ENCODE data around the gene M6PR. TPM values are rescaled to one million over a fixed set of nuclear protein-coding genes. Genes with fewer than 3 reads are reported as not detected.

Gene M6PR
- total RNA-seq, 1 experiment from 2014 or later = 112 TPM

DNA sequence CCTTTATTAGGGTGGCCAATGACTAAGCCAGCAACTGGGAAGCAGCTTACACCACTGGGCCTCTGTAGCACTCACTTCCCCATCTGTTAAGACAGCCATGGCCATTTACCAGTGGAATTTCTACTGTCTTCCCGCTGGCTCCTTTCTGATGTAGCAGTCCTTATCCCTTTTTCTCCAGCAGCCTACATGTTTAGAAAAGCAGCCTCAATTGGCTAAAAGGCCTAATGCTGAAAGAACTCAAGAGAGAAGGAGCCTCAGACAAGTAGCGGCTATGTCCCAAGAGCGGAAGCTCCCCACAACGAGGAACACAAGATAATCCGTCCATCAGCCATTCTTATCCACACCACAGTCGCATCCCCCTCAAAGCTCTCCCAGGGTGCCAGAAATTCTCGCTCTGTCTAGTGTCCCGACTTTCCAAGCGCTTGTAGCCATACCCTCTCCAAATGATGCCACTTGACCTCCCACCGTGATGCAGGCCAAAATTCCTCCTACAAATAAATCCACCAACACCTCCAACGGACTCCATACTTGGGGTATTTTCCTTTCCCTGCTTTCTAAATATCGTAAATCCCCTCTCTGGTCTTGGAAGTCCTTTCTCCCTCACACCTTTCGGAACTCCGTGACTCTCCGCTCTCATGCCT lies 624 bp downstream of the M6PR start:
- Histone ChIP-seq H3K9me2 (replicated peaks; ENCODE audit: low read length) (no peaks in the 10 kb centered on the region), H3K27ac (ENCODE audit: low read length) (peak overlapping the region; percentile 78), H3K4me3 (ENCODE audit: low read length) (peak overlapping the region; percentile 85), H3K4me1 (ENCODE audit: insufficient read depth, low read length) (peaks cover 7% of the 10 kb centered on the region), H2AFZ (ENCODE audit: low read length) (peak overlapping the region; percentile 97), H3K9ac (ENCODE audit: low read length) (peak overlapping the region; percentile 85), H3K36me3 (ENCODE audit: low read depth, low read length) (peaks cover 12% of the 10 kb centered on the region; the same call in 1 of the 2 replicates), H3K79me2 (ENCODE audit: low read length) (peaks cover 34% of the 10 kb centered on the region), H3K9me3 (ENCODE audit: low read length) (no peaks in the 10 kb centered on the region), H3K27me3 (ENCODE audit: low read length) (no peaks in the 10 kb centered on the region), H3F3A (ENCODE audit: low read length, unreplicated experiment) (no peaks in the 10 kb centered on the region), H3K4me2 (ENCODE audit: low read length) (peak overlapping the region; percentile 96), H4K20me1 (ENCODE audit: low read length) (no peaks in the 10 kb centered on the region)
- intact Hi-C loops (cut with micrococcal nuclease) = loop anchor here (2.0 kb wide), 1 partner anchor 34 kb away; the partner anchor contains the start of gene PHC1
- POLR2A ChIA-PET (ENCODE audit: unreplicated experiment) = no interaction called here
- ATAC-seq = no peak
- peak; percentile 2 for DNase-seq
- no TSS peak for BruUV-seq (replicated peaks)
- TF ChIP-seq EZH2phosphoT487 (IDR thresholded peaks at IDR 0.05; ENCODE audit: borderline replicate concordance, low read length) (no peak), EZH2 (IDR thresholded peaks at IDR 0.05; ENCODE audit: low read length, unreplicated experiment) (no peak)
- TF ChIP-seq, protein P1, sequence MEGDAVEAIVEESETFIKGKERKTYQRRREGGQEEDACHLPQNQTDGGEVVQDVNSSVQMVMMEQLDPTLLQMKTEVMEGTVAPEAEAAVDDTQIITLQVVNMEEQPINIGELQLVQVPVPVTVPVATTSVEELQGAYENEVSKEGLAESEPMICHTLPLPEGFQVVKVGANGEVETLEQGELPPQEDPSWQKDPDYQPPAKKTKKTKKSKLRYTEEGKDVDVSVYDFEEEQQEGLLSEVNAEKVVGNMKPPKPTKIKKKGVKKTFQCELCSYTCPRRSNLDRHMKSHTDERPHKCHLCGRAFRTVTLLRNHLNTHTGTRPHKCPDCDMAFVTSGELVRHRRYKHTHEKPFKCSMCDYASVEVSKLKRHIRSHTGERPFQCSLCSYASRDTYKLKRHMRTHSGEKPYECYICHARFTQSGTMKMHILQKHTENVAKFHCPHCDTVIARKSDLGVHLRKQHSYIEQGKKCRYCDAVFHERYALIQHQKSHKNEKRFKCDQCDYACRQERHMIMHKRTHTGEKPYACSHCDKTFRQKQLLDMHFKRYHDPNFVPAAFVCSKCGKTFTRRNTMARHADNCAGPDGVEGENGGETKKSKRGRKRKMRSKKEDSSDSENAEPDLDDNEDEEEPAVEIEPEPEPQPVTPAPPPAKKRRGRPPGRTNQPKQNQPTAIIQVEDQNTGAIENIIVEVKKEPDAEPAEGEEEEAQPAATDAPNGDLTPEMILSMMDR (conservative IDR thresholded peaks at IDR 0.05; ENCODE audit: low read depth, low read length) = no peak
- CTCF ChIA-PET = interaction anchor here (0.7 to 1.4 kb wide), 3 partner anchors 10 to 115 kb away, joined by 3 to 4 read pairs (median 4); no protein-coding TSS in a partner anchor

GRCh38 chr12:8947737-8948136 lies 1.7 kb downstream of the M6PR start:
- H3K9me2 ChIP-seq (replicated peaks; ENCODE audit: low read length) = no peaks in the 10 kb centered on the region
- DNase-seq (no peak), ATAC-seq (no peak)
- peaks cover 17% of the 10 kb centered on the region; the same call in 1 of the 2 replicates for H3K36me3 ChIP-seq (ENCODE audit: low read depth, low read length)
- no peaks in the 10 kb centered on the region for H3F3A ChIP-seq (ENCODE audit: low read length, unreplicated experiment)
- H3K27me3 ChIP-seq (ENCODE audit: low read length) = no peaks in the 10 kb centered on the region
- H4K20me1 ChIP-seq (ENCODE audit: low read length) = no peaks in the 10 kb centered on the region
- POLR2A ChIA-PET (ENCODE audit: unreplicated experiment) = no interaction called here
- TF ChIP-seq, protein P1 (conservative IDR thresholded peaks at IDR 0.05; ENCODE audit: low read depth, low read length) = no peak
- TF ChIP-seq EZH2phosphoT487 (IDR thresholded peaks at IDR 0.05; ENCODE audit: borderline replicate concordance, low read length) (no peak), EZH2 (IDR thresholded peaks at IDR 0.05; ENCODE audit: low read length, unreplicated experiment) (no peak)
- peak overlapping the region; percentile 85 for H3K4me3 ChIP-seq (ENCODE audit: low read length)
- peaks cover 7% of the 10 kb centered on the region for H3K4me1 ChIP-seq (ENCODE audit: insufficient read depth, low read length)
- H3K4me2 ChIP-seq (ENCODE audit: low read length) = peak overlapping the region; percentile 96
- H3K9ac ChIP-seq (ENCODE audit: low read length) = no peak overlapping the region; the same call in 1 of the 2 replicates
- no peak overlapping the region for H3K27ac ChIP-seq (ENCODE audit: low read length)
- no peak overlapping the region for H2AFZ ChIP-seq (ENCODE audit: low read length)
- CTCF ChIA-PET = no interaction called here
- no peaks in the 10 kb centered on the region for H3K9me3 ChIP-seq (ENCODE audit: low read length)
- peaks cover 34% of the 10 kb centered on the region for H3K79me2 ChIP-seq (ENCODE audit: low read length)
- BruUV-seq (replicated peaks) = no TSS peak
- intact Hi-C loops (cut with micrococcal nuclease) = loop anchor here (2.0 kb wide), 1 partner anchor 33 kb away; the partner anchor contains the start of gene PHC1

DNA sequence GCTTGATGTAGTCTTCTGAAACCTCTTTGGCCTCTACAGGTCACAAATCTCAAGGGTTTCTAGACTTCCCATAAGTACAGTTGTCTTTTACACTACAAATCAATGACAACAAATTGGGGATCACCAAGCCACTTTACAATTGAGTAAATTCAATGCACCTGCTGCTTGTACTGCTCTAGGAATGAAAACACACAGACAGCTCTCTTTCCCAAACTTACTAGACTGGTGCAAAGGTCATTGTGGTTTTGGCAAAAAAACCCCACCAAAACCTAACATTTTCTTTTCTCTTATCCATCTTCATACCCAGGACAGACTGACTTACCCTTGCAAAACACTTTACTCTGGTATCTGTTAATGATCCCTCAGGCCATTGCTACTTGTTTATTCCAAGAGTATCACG lies 2.7 kb downstream of the M6PR start:
- H3K4me2 ChIP-seq (ENCODE audit: low read length) = no peak overlapping the region
- no peak for TF ChIP-seq EZH2phosphoT487 (IDR thresholded peaks at IDR 0.05; ENCODE audit: borderline replicate concordance, low read length)
- TF ChIP-seq EZH2 (IDR thresholded peaks at IDR 0.05; ENCODE audit: low read length, unreplicated experiment) = no peak
- TF ChIP-seq, protein P1 (conservative IDR thresholded peaks at IDR 0.05; ENCODE audit: low read depth, low read length) = no peak
- no peak overlapping the region for H2AFZ ChIP-seq (ENCODE audit: low read length)
- no peaks in the 10 kb centered on the region for H4K20me1 ChIP-seq (ENCODE audit: low read length)
- ChIA-PET CTCF (no interaction called here), POLR2A (ENCODE audit: unreplicated experiment) (no interaction called here)
- H3K4me3 ChIP-seq (ENCODE audit: low read length) = no peak overlapping the region
- H3K9ac ChIP-seq (ENCODE audit: low read length) = no peak overlapping the region
- H3K9me3 ChIP-seq (ENCODE audit: low read length) = no peaks in the 10 kb centered on the region
- BruUV-seq (replicated peaks) = no TSS peak
- no peaks in the 10 kb centered on the region for H3K27me3 ChIP-seq (ENCODE audit: low read length)
- intact Hi-C loops (cut with micrococcal nuclease) = no loop called here
- no peak overlapping the region for H3K27ac ChIP-seq (ENCODE audit: low read length)
- DNase-seq = no peak
- peaks cover 34% of the 10 kb centered on the region for H3K79me2 ChIP-seq (ENCODE audit: low read length)
- H3K9me2 ChIP-seq (replicated peaks; ENCODE audit: low read length) = no peaks in the 10 kb centered on the region
- H3K36me3 ChIP-seq (ENCODE audit: low read depth, low read length) = peaks cover 18% of the 10 kb centered on the region
- H3K4me1 ChIP-seq (ENCODE audit: insufficient read depth, low read length) = peaks cover 7% of the 10 kb centered on the region
- no peak for ATAC-seq
- no peaks in the 10 kb centered on the region for H3F3A ChIP-seq (ENCODE audit: low read length, unreplicated experiment)
